CD4-positive, alpha-beta T cell (primary cell): ENCODE results near the gene SHISA6. TPM values are rescaled to one million over a fixed set of nuclear protein-coding genes. Genes with fewer than 3 reads are reported as not detected.

Experiments
- ATAC-seq: fragments of 200-7000 bp; cut with Tn5 transposase; one replicate; pipeline ENCODE4 v1.10.0; 2022; ENCODE audit warnings: mild to moderate bottlenecking; ENCODE audit not compliant: poor library complexity
- CTCF ChIA-PET: fragments of 350-600 bp; sonication (Branson Sonifier 250); formaldehyde crosslinking; loops from one replicate; lab custom pipeline; 2021; ENCODE audit warnings: antibody characterized with exemption, inconsistent platforms; lab: Charles Lee
- POLR2A ChIA-PET: fragments of 350-600 bp; sonication (Branson Sonifier 250); formaldehyde crosslinking; loops from one replicate; lab custom pipeline; 2021; ENCODE audit warnings: antibody characterized with exemption, inconsistent platforms; lab: Charles Lee
- DNase-seq, 14 experiments: peaks; one replicate each; pipeline ENCODE4 v3.0.0-alpha.2; 2013 to 2020; ENCODE audit warnings: mixed read lengths in 2 of 14
- H3K27ac ChIP-seq, 2 donors: one replicate each; pipeline versions ENCODE4 v1.5.1 to v1.7.0; 2013; ENCODE audit warnings: low read length in 2 of 2, low read depth in 1 of 2, mild to moderate bottlenecking in 1 of 2
- H3K27me3 ChIP-seq, 2 experiments: 1 replicate in 1 of 2; 2 replicates in 1 of 2; pipeline versions ENCODE4 v1.6.1 to v1.7.0; 2013; ENCODE audit warnings: low read length in 2 of 2, control low read depth in 1 of 2, mild to moderate bottlenecking in 1 of 2, moderate library complexity in 1 of 2; ENCODE audit not compliant: insufficient read depth in 2 of 2, control insufficient read depth in 1 of 2
- H3K36me3 ChIP-seq: one replicate; pipeline ENCODE4 v1.6.1; 2013; ENCODE audit warnings: low read length, control low read depth; ENCODE audit not compliant: insufficient read depth
- H3K4me1 ChIP-seq: one replicate; pipeline ENCODE4 v1.6.1; 2013; ENCODE audit warnings: low read length, control low read depth; ENCODE audit not compliant: insufficient read depth
- H3K4me3 ChIP-seq: one replicate; pipeline ENCODE4 v1.5.1; 2013; ENCODE audit warnings: mild to moderate bottlenecking, low read length, moderate library complexity
- H3K9me3 ChIP-seq, 2 experiments: 1 replicate in 1 of 2; 2 replicates in 1 of 2; pipeline versions ENCODE4 v1.6.1 to v1.7.0; 2013; ENCODE audit warnings: low read length in 2 of 2, mild to moderate bottlenecking in 2 of 2, control low read depth in 1 of 2, moderate library complexity in 1 of 2; ENCODE audit not compliant: control insufficient read depth in 1 of 2, insufficient read depth in 1 of 2
- H3K27ac Mint-ChIP-seq: one replicate; pipeline ENCODE4 v1.8.0; 2020; ENCODE audit warnings: mixed read lengths
- H3K27me3 Mint-ChIP-seq: one replicate; pipeline ENCODE4 v1.8.0; 2021; ENCODE audit warnings: mixed read lengths
- H3K36me3 Mint-ChIP-seq: one replicate; pipeline ENCODE4 v1.8.0; 2021; ENCODE audit warnings: low read depth, mixed read lengths
- H3K4me1 Mint-ChIP-seq: one replicate; pipeline ENCODE4 v1.8.0; 2021; ENCODE audit warnings: low read depth, mixed read lengths
- H3K4me3 Mint-ChIP-seq: one replicate; pipeline ENCODE4 v1.8.0; 2020; ENCODE audit warnings: mild to moderate bottlenecking, mixed read lengths
- H3K9me3 Mint-ChIP-seq: one replicate; pipeline ENCODE4 v1.8.0; 2020; ENCODE audit warnings: mixed read lengths
- intact Hi-C, 2 experiments: fragments of 100-400 bp; cut with DNase I in 1 of 2; cut with micrococcal nuclease in 1 of 2; formaldehyde crosslinking; loops; one replicate each; pipeline versions ENCODE4 v1.15.1 to v1.9.0; 2023 to 2025; cut with DNase I, micrococcal nuclease
- total RNA-seq, 174 experiments: library from RNA in 2 of 174; stranded (reverse) in 2 of 174; gene quantifications; one replicate each; pipeline ENCODE4 v1.2.3 and lab custom pipeline; 2021 to 2026
- TF ChIP-seq, protein P1 (sequence below): fragments of 200-600 bp; IDR thresholded peaks from one replicate; pipeline ENCODE4 v1.8.0; 2022; ENCODE audit warnings: antibody characterized with exemption, mild to moderate bottlenecking

Gene SHISA6
- total RNA-seq, 2 experiments from 2014 or later: not detected

DNA sequence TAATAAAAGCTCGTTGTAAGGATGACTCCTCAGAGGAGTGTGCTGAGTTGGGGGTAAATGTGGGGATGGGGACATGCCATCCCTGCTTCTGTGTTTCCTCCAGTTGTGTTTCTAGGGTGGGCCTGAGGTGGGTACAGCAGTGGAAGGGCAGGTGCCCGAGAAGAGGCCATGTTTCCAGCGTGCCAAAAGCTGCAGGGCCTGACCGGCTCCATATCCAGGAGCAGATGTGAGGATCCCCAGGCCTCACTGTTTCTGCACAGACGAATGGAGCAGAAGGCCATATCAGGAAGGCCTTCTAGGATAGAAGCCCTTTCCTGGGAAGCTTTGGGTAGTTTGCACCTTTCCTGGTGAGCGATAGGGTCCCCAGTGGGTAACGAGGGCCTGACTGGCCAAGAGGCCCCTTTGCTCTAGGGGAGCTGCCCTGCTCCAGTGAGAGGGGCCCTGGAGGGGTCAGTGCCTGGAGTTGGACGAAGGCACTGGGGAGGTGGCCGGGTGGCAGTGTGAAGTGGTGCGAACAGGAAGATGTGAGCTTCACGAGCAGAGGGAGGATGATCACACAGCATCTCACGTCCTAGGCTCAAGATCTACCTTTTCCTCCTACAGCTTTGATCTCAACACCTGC, 62.9 kb downstream of the SHISA6 start:
- peaks cover 3% of the 10 kb centered on the region for H3K9me3 Mint-ChIP-seq
- Histone ChIP-seq H3K36me3 (no peaks in the 10 kb centered on the region), H3K4me3 (no peak overlapping the region), H3K4me1 (no peaks in the 10 kb centered on the region), H3K27me3 (no peaks in the 10 kb centered on the region), H3K9me3 (peaks cover 0 to 14% of the 10 kb centered on the region in 2 experiments), H3K27ac (no peak overlapping the region)
- no peaks in the 10 kb centered on the region for H3K36me3 Mint-ChIP-seq
- no peak overlapping the region for H3K4me3 Mint-ChIP-seq
- intact Hi-C loops: no loop called here
- H3K4me1 Mint-ChIP-seq: no peaks in the 10 kb centered on the region
- TF ChIP-seq, protein P1, sequence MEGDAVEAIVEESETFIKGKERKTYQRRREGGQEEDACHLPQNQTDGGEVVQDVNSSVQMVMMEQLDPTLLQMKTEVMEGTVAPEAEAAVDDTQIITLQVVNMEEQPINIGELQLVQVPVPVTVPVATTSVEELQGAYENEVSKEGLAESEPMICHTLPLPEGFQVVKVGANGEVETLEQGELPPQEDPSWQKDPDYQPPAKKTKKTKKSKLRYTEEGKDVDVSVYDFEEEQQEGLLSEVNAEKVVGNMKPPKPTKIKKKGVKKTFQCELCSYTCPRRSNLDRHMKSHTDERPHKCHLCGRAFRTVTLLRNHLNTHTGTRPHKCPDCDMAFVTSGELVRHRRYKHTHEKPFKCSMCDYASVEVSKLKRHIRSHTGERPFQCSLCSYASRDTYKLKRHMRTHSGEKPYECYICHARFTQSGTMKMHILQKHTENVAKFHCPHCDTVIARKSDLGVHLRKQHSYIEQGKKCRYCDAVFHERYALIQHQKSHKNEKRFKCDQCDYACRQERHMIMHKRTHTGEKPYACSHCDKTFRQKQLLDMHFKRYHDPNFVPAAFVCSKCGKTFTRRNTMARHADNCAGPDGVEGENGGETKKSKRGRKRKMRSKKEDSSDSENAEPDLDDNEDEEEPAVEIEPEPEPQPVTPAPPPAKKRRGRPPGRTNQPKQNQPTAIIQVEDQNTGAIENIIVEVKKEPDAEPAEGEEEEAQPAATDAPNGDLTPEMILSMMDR: no peak
- H3K27me3 Mint-ChIP-seq: no peaks in the 10 kb centered on the region
- CTCF ChIA-PET: no interaction called here
- ATAC-seq: no peak
- no peak overlapping the region for H3K27ac Mint-ChIP-seq
- POLR2A ChIA-PET: no interaction called here
- no peak for DNase-seq

DNA sequence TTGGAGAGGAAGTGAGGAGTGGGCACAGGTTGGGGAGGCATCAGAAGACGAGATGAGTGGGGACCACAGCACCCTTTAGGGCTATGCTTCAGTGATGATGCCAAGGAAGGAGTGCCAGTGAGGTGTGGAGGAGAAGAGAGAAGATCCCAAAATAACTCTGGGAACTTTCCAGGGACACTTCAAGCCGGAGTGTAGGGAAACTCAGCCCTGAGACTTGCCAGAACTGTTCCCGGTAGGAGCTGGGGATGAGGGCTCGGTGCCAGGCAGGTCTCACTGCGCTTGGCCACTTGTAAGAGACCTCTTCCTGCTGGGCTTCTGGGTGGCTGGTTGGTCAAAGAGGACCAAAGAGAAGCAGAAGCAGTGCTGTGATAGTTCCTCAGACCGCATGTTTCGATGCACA, 63.6 kb downstream of the SHISA6 start:
- no peaks in the 10 kb centered on the region for H3K36me3 Mint-ChIP-seq
- intact Hi-C loops: no loop called here
- ATAC-seq (no peak), DNase-seq (no peak)
- POLR2A ChIA-PET: no interaction called here
- no peak overlapping the region for H3K4me3 Mint-ChIP-seq
- no peaks in the 10 kb centered on the region for H3K4me1 Mint-ChIP-seq
- H3K27ac Mint-ChIP-seq: no peak overlapping the region
- H3K27me3 Mint-ChIP-seq: no peaks in the 10 kb centered on the region
- TF ChIP-seq, protein P1: no peak
- Histone ChIP-seq H3K9me3 (peaks cover 0 to 14% of the 10 kb centered on the region in 2 experiments), H3K36me3 (no peaks in the 10 kb centered on the region), H3K4me1 (no peaks in the 10 kb centered on the region), H3K27me3 (no peaks in the 10 kb centered on the region), H3K4me3 (no peak overlapping the region), H3K27ac (no peak overlapping the region)
- CTCF ChIA-PET: no interaction called here
- peaks cover 3% of the 10 kb centered on the region for H3K9me3 Mint-ChIP-seq

DNA sequence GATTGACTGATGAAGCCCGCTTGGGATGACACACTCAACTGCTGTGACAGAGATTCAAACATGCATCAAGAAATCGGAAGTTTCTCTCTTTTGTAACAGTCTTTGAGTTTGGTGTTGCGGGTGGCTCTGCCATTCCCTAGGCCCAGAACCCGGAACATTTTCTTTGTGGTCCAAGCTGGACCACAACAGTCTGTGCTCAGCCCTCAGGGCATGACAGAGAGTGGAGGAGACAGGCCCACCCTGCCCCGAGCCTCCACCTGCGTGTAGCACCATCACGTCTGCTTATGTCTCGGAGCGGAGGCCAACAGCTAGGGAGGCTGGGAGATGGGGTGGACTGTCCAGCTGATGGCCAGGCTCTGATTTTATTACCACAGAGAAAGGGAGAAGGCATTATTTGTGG, 64.5 kb downstream of the SHISA6 start:
- Mint-ChIP-seq H3K27me3 (no peaks in the 10 kb centered on the region), H3K27ac (no peak overlapping the region), H3K36me3 (no peaks in the 10 kb centered on the region), H3K4me1 (no peaks in the 10 kb centered on the region), H3K4me3 (no peak overlapping the region), H3K9me3 (peaks cover 5% of the 10 kb centered on the region)
- POLR2A ChIA-PET: no interaction called here
- H3K27me3 ChIP-seq: no peaks in the 10 kb centered on the region
- intact Hi-C loops: no loop called here
- ATAC-seq: no peak
- no peak overlapping the region for H3K27ac ChIP-seq
- CTCF ChIA-PET: no interaction called here
- no peaks in the 10 kb centered on the region for H3K4me1 ChIP-seq
- TF ChIP-seq, protein P1: no peak
- DNase-seq: no peak
- H3K4me3 ChIP-seq: no peak overlapping the region
- H3K9me3 ChIP-seq: peaks cover 0 to 14% of the 10 kb centered on the region in 2 experiments
- no peaks in the 10 kb centered on the region for H3K36me3 ChIP-seq
